ENCODE measurements around the gene PCDHGA7.
A peak's percentile ranks its signal among the peaks of the same experiment; 100 is the strongest.
"Not testable (repeated sequence)": the region's sequence is repeated elsewhere in the genome, so short reads cannot be mapped to it uniquely, and the experiment has no call there.

DNA sequence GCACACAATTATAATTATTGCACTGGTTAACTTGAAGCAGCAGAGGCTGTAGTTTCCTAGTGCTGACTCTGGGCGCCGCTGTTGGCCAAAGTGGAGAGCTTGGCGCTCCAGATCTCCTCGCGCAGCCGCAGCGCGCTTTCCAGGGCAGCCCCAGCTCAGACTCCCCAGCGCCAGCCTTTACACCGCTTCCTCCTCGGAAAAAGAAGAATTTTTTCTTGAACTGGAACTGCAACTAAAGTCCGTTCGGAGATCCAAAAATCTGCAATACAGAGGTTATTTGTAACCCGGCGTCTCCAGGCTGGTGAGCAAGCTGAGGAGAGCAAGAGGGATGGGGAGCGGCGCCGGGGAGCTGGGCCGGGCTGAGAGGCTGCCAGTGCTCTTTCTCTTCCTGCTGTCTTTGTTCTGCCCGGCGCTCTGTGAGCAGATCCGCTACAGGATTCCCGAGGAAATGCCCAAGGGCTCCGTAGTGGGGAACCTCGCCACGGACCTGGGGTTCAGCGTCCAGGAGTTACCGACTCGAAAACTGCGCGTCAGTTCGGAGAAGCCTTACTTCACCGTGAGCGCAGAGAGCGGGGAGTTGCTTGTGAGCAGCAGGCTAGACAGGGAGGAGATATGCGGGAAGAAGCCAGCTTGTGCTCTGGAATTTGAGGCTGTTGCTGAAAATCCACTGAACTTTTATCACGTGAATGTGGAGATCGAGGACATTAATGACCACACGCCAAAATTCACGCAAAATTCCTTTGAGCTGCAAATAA lies 5.2 kb downstream of the PCDHGA7 start, which contains the start of gene PCDHGB4:
- not testable (repeated sequence) for TF ChIP-seq POLR2AphosphoS5, POLR2A (IDR thresholded peaks at IDR 0.05)
- TF ChIP-seq, protein P1, sequence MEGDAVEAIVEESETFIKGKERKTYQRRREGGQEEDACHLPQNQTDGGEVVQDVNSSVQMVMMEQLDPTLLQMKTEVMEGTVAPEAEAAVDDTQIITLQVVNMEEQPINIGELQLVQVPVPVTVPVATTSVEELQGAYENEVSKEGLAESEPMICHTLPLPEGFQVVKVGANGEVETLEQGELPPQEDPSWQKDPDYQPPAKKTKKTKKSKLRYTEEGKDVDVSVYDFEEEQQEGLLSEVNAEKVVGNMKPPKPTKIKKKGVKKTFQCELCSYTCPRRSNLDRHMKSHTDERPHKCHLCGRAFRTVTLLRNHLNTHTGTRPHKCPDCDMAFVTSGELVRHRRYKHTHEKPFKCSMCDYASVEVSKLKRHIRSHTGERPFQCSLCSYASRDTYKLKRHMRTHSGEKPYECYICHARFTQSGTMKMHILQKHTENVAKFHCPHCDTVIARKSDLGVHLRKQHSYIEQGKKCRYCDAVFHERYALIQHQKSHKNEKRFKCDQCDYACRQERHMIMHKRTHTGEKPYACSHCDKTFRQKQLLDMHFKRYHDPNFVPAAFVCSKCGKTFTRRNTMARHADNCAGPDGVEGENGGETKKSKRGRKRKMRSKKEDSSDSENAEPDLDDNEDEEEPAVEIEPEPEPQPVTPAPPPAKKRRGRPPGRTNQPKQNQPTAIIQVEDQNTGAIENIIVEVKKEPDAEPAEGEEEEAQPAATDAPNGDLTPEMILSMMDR (IDR thresholded peaks at IDR 0.05 in 8 of 11, conservative IDR thresholded peaks at IDR 0.05 in 3 of 11), result peak in 4 of 11 experiments; percentile 19 to 33 (median 26)

Measured in spleen (tissue), 7 donors.